Stimulated activated CD8-positive, alpha-beta memory T cell treated with anti-CD3 and anti-CD28 coated beads, Interleukin-4, amount 100 ng/mL, for 48 hours (primary cell): ENCODE results near the gene SECTM1.
A peak's percentile ranks its signal among the peaks of the same experiment; 100 is the strongest.

Experiments used
- DNase-seq: peaks from one replicate; pipeline ENCODE4 v3.0.0-alpha.2; 2020

SECTM1 gene

DNA sequence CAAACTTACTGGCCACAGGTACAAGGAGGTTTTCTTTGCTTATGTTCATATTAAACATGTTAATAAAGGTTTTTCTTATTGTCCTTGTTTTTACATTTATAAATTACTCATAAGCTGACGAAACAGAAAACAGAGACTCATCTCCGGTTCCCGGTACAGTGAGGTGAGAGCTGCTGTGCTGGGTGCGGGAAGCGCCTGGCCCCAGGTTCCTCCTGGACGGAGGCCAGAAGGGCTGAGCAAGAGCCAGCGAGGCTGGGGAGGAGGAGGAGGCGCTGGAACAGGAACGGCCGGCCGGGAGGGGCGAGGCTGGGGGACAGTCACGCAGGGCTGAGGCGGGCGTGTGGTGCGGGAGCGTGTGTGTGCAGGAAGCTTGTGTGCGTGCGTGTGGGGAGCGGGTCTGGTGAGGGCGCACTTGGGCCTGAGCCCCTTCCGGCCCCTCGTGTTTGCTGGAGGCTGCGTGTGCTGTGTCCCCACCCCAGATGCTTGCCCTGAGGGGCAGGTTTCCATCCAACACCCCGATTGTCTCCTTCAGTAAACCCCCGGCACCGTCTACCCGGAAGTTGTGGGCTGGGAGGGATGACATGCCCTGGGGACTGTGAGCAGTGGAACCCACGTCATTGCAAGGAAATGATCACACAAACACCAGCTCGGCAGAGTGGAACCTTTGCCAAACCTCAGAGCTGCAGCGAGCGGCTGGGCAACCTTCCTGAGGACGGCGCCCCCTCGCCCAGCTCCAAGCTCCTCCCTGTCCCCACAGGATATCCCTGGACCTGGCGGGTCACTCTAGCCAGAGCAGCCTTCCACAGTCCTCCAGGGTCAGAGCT, 35.6 kb downstream of the SECTM1 start:
- peak; percentile 95 for DNase-seq

- peak; percentile 94 for DNase-seq
Observed at GRCh38 chr17:82297280-82297713, 36.3 kb downstream of the SECTM1 start.

GRCh38 chr17:82296511-82297279, 36.9 kb downstream of the SECTM1 start:
- DNase-seq, result no peak

GRCh38 chr17:82295472-82295814, 38.1 kb downstream of the SECTM1 start:
- DNase-seq, result no peak

- DNase-seq, result no peak
Observed at GRCh38 chr17:82294064-82294773, 39.3 kb downstream of the SECTM1 start.

- peak; percentile 92 for DNase-seq
Observed at GRCh38 chr17:82292251-82293154, 41.1 kb downstream of the SECTM1 start.

- no peak for DNase-seq
Observed at GRCh38 chr17:82291582-82292250, 41.9 kb downstream of the SECTM1 start.

GRCh38 chr17:82287868-82288801, 45.4 kb downstream of the SECTM1 start:
- no peak for DNase-seq

DNA sequence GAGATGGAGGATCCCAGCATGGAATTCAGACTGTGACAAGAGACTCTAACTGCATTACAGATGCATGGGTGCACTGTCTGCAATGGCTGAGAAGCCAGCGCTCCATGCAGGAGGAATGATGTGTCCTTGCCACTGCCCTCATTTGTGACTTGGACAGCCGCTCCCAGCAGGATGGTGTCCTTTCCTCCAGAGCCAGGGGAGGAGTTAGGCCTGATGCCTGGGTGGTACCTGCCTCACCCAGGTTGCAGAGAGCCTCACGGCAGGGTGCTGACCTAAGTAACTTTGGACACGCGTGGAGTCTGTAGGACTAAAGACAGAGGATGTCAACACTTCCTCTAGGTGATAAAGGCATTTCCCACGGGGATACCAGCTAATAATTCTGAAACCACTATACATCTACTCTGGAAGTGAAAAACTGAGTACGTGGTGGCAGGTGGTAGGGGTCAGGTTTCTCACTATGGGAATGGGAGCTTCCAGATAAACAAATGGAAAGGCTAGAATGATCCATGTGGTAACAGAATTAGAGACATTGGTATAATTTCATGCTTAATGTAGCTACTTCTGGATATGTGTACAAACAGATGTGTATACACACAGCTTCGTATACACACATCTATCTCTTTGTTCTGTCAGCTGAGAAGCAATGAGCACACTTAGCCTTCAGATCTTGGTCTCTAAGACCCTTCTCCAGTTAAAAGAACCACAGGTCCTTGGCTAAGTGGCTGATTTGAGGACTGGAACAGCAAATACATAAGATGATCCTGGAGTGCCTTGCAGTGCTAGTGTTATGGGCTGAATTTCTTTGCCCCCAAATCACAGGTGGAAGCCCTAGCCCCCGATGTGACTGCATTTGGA, 46.3 kb downstream of the SECTM1 start:
- no peak for DNase-seq

DNA sequence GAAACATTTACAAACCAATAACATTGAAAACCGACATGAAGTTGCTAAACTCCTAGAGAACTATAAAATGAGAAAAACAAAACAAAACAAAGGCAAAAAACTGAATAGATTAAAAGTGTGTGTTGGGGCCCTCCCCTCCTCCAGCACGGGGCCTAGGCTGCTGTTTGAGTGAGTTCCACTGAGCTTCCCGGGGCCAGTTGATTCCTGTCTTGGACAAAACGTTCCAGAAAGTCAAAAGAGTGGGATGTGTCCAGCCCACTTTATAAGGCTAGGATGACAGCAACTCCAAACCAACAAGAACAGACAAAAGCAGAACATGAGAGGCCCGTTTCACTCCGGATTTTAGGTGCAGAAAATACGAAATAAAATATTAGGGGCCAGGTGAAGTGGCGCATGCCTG, 48.4 kb downstream of the SECTM1 start:
- DNase-seq, result no peak

GRCh38 chr17:82283208-82283749, 50.3 kb downstream of the SECTM1 start:
- peak; percentile 80 for DNase-seq

GRCh38 chr17:82282239-82283207, 51.0 kb downstream of the SECTM1 start:
- DNase-seq, result no peak

DNA sequence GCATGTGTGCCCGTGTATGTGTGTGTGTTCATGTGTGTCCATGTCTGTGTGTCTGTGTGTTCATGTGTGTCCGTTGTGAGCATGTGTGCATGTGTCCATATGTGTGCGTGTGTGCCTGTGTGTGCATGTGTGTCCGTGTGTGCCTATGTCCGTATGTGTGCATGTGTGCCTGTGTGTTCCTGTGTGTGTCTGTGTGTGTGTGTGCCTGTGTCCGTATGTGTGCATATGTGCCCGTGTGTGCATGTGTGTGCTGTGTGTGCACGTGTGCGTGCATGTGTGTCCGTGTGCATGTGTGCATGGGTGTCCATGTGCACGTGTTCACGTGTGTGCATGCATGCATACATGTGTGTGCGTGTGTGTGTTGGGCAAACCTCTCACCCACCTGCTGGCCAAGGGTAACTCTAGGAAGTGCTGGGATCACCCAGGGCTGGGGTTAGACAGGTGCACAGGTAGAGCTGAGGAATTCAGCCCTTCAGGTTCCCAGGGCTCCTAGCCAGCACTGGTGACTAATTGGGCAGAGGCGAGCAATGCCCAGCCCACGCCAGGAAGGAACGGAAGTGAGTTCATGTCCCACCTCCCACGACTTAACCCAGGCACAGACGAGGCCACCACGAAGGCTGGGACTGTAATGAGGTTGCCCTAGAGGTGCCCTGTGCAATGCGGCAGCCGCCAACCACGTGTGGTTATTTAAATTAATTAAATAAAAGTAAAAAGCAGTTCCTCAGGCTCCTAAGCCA, 51.9 kb downstream of the SECTM1 start:
- peak; percentile 76 for DNase-seq

- no peak for DNase-seq
Observed at GRCh38 chr17:82281076-82281475, 52.5 kb downstream of the SECTM1 start.

- no peak for DNase-seq
Observed at GRCh38 chr17:82280537-82280936, 53.0 kb downstream of the SECTM1 start.

GRCh38 chr17:82278786-82279391, 54.7 kb downstream of the SECTM1 start:
- DNase-seq, result no peak

DNA sequence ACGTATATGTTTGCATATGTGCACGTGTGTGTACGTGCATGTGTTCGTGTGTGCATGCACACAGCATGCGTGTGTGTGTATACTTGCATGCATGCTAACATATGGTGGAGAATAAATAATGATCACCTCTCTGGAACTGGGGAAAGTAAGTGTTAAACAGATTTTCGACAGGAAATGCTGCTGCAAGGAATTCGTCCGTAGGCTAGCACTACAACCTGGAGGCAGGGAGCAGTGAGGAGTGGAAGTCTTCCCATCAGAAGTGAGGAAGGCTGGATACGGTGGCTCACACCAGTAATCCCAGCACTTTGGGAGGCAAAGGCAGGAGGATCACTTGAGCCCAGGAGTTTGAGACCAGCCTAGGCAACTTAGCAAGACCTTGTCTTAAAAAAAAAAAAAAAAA, 55.3 kb downstream of the SECTM1 start:
- no peak for DNase-seq
